Measurements from ENCODE around the gene SLC8A2. TPM values are rescaled to one million over a fixed set of nuclear protein-coding genes. Genes with fewer than 3 reads are reported as not detected.

The SLC8A2 gene
- total RNA-seq, 2 donors from 2014 or later, result 2.5 to 3.6 TPM

GRCh38 chr19:47381121-47381520, 90.6 kb downstream of the SLC8A2 start:
- Mint-ChIP-seq H3K36me3 (ENCODE audit: low read depth) (peaks cover 39% of the 10 kb centered on the region), H3K4me1 (no peaks in the 10 kb centered on the region), H3K27ac (peak overlapping the region; percentile 14), H3K4me3 (no peak overlapping the region), H3K27me3 (ENCODE audit: insufficient read depth) (no peaks in the 10 kb centered on the region), H3K9me3 (no peaks in the 10 kb centered on the region)
- Histone ChIP-seq H3K27me3 (ENCODE audit: control insufficient read depth, insufficient read depth, low read length, poor library complexity, severe bottlenecking) (no peaks in the 10 kb centered on the region), H3K9me3 (ENCODE audit: control insufficient read depth, low read length) (no peaks in the 10 kb centered on the region), H3K36me3 (ENCODE audit: control insufficient read depth, insufficient read depth, low read length) (peaks cover 51% of the 10 kb centered on the region), H3K4me1 (ENCODE audit: control insufficient read depth, insufficient read depth, low read length) (no peaks in the 10 kb centered on the region), H3K9ac (ENCODE audit: extremely low read depth, low read length, poor library complexity, severe bottlenecking) (no peak overlapping the region), H3K27ac (ENCODE audit: low read depth, low read length) (no peak overlapping the region), H3K4me3 (ENCODE audit: low read length) (no peak overlapping the region)
- no peak for DNase-seq
- 96 to 97% methylated on average over 6 to 14 of the region's 14 CpGs for whole genome bisulfite sequencing, 2 experiments (ENCODE audit: insufficient coverage in 1 of 2, insufficient read length in 1 of 2)
- TF ChIP-seq CTCF (conservative IDR thresholded peaks at IDR 0.05), result no peak

GRCh38 chr19:47380559-47380958, 91.1 kb downstream of the SLC8A2 start:
- no peaks in the 10 kb centered on the region for H3K27me3 ChIP-seq (ENCODE audit: control insufficient read depth, insufficient read depth, low read length, poor library complexity, severe bottlenecking)
- no peaks in the 10 kb centered on the region for H3K9me3 ChIP-seq (ENCODE audit: control insufficient read depth, low read length)
- H3K4me3 ChIP-seq (ENCODE audit: low read length), result no peak overlapping the region
- no peak for TF ChIP-seq CTCF (conservative IDR thresholded peaks at IDR 0.05)
- H3K4me3 Mint-ChIP-seq, result no peak overlapping the region
- H3K36me3 ChIP-seq (ENCODE audit: control insufficient read depth, insufficient read depth, low read length), result peaks cover 56% of the 10 kb centered on the region
- H3K27ac ChIP-seq (ENCODE audit: low read depth, low read length), result no peak overlapping the region
- no peaks in the 10 kb centered on the region for H3K4me1 ChIP-seq (ENCODE audit: control insufficient read depth, insufficient read depth, low read length)
- no peaks in the 10 kb centered on the region for H3K9me3 Mint-ChIP-seq
- WGBS, 2 experiments (ENCODE audit: insufficient coverage in 1 of 2, insufficient read length in 1 of 2), result 97 to 100% methylated on average over 5 to 6 of the region's 6 CpGs
- H3K4me1 Mint-ChIP-seq, result no peaks in the 10 kb centered on the region
- no peak overlapping the region for H3K9ac ChIP-seq (ENCODE audit: extremely low read depth, low read length, poor library complexity, severe bottlenecking)
- DNase-seq, result no peak
- H3K36me3 Mint-ChIP-seq (ENCODE audit: low read depth), result peaks cover 43% of the 10 kb centered on the region
- H3K27me3 Mint-ChIP-seq (ENCODE audit: insufficient read depth), result no peaks in the 10 kb centered on the region
- H3K27ac Mint-ChIP-seq, result no peak overlapping the region

GRCh38 chr19:47379381-47379938, 92.2 kb downstream of the SLC8A2 start:
- Mint-ChIP-seq H3K36me3 (ENCODE audit: low read depth) (peaks cover 47% of the 10 kb centered on the region), H3K4me1 (no peaks in the 10 kb centered on the region), H3K4me3 (no peak overlapping the region), H3K9me3 (no peaks in the 10 kb centered on the region), H3K27ac (no peak overlapping the region), H3K27me3 (ENCODE audit: insufficient read depth) (no peaks in the 10 kb centered on the region)
- H3K27me3 ChIP-seq (ENCODE audit: control insufficient read depth, insufficient read depth, low read length, poor library complexity, severe bottlenecking), result no peaks in the 10 kb centered on the region
- 96 to 97% methylated on average over 11 to 23 of the region's 23 CpGs for WGBS, 2 experiments (ENCODE audit: insufficient coverage in 1 of 2, insufficient read length in 1 of 2)
- TF ChIP-seq CTCF (conservative IDR thresholded peaks at IDR 0.05), result no peak
- no peaks in the 10 kb centered on the region for H3K9me3 ChIP-seq (ENCODE audit: control insufficient read depth, low read length)
- peak overlapping the region; percentile 38 for H3K27ac ChIP-seq (ENCODE audit: low read depth, low read length)
- no peaks in the 10 kb centered on the region for H3K4me1 ChIP-seq (ENCODE audit: control insufficient read depth, insufficient read depth, low read length)
- H3K9ac ChIP-seq (ENCODE audit: extremely low read depth, low read length, poor library complexity, severe bottlenecking), result no peak overlapping the region
- DNase-seq, result no peak
- H3K36me3 ChIP-seq (ENCODE audit: control insufficient read depth, insufficient read depth, low read length), result peaks cover 66% of the 10 kb centered on the region
- H3K4me3 ChIP-seq (ENCODE audit: low read length), result no peak overlapping the region

Measured in endodermal cell (in vitro differentiated cells).